Smooth muscle cell (in vitro differentiated cells): Measurements from ENCODE around the gene PRADC1. TPM values are rescaled to one million over a fixed set of nuclear protein-coding genes. Genes with fewer than 3 reads are reported as not detected.
"Not testable (repeated sequence)": the region's sequence is repeated elsewhere in the genome, so short reads cannot be mapped to it uniquely, and the experiment has no call there.

ENCODE experiments used
- DNase-seq: peaks from one replicate; lab custom pipeline; 2025; ENCODE audit not compliant: unreplicated experiment; lab: John Stamatoyannopoulos, UW
- H2AFZ ChIP-seq: fragments of 200-600 bp; sonication (generic); 2 replicates; pipeline ENCODE4 v1.6.0; 2016; ENCODE audit warnings: antibody characterized with exemption, low read depth, mild to moderate bottlenecking
- H3F3A ChIP-seq: fragments of 200-600 bp; sonication (generic); 2 replicates; pipeline ENCODE4 v1.6.0; 2017; ENCODE audit warnings: antibody characterized with exemption, low read depth
- H3K27ac ChIP-seq: fragments of 200-600 bp; sonication (generic); 2 replicates; pipeline ENCODE4 v1.5.1; 2016; ENCODE audit warnings: low read depth, mild to moderate bottlenecking
- H3K27me3 ChIP-seq: fragments of 200-600 bp; sonication (generic); 2 replicates; pipeline ENCODE4 v1.6.1; 2016; ENCODE audit warnings: low read depth, mild to moderate bottlenecking
- H3K36me3 ChIP-seq: fragments of 200-600 bp; sonication (generic); 2 replicates; pipeline ENCODE4 v1.5.1; 2016; ENCODE audit warnings: low read depth
- H3K4me1 ChIP-seq: fragments of 200-600 bp; sonication (generic); 2 replicates; pipeline ENCODE4 v1.5.1; 2016; ENCODE audit warnings: low read depth
- H3K4me2 ChIP-seq: fragments of 200-600 bp; sonication (generic); 2 replicates; pipeline ENCODE4 v1.6.0; 2016; ENCODE audit warnings: mild to moderate bottlenecking
- H3K4me3 ChIP-seq: fragments of 200-600 bp; sonication (generic); 2 replicates; pipeline ENCODE4 v1.5.1; 2016; ENCODE audit warnings: mild to moderate bottlenecking
- H3K79me2 ChIP-seq: fragments of 200-600 bp; sonication (generic); 2 replicates; pipeline ENCODE4 v1.6.0; 2016; ENCODE audit warnings: low read depth, mild to moderate bottlenecking
- H3K9ac ChIP-seq: fragments of 200-600 bp; sonication (generic); 2 replicates; pipeline ENCODE4 v1.6.0; 2016; ENCODE audit warnings: low read depth
- H3K9me3 ChIP-seq: fragments of 200-600 bp; sonication (generic); replicated peaks from 2 replicates; pipeline ENCODE4 v1.5.1; 2016; ENCODE audit warnings: low read depth
- H4K20me1 ChIP-seq: fragments of 200-600 bp; sonication (generic); 2 replicates; pipeline ENCODE4 v1.6.0; 2016; ENCODE audit warnings: low read depth
- WGBS: methylation state at CpG from one replicate; pipeline ENCODE4 v1.1.7; 2016; ENCODE audit warnings: low lambda C conversion rate; 5-methylcytosine and 5-hydroxymethylcytosine counted together
- polyA plus RNA-seq: library from polyadenylated mRNA; unstranded; fragments of >200 nt; fragmentation: Nextera tagmentation; extraction: Ambion mirVana; gene quantifications from 2 replicates; pipeline ENCODE4 v1.2.1, GENCODE V29; 2016
- total RNA-seq: library from RNA; depleted of rRNA; stranded (reverse); fragments of >200 nt; gene quantifications from 2 replicates; pipeline ENCODE4 v1.2.3, GENCODE V29; 2014
- TF ChIP-seq, protein P1 (sequence below): fragments of 200-600 bp; sonication (generic); IDR thresholded peaks from 2 replicates; pipeline ENCODE4 v1.5.1; 2017; ENCODE audit warnings: borderline replicate concordance, mild to moderate bottlenecking, antibody characterized with exemption; ENCODE audit not compliant: insufficient read depth, poor library complexity, severe bottlenecking

PRADC1 gene
- total and polyA plus RNA-seq, 2 experiments from 2014 or later = 24.0 to 51.4 TPM

- H3F3A ChIP-seq = no peaks in the 10 kb centered on the region
- no peak overlapping the region for H3K27ac ChIP-seq
- no peaks in the 10 kb centered on the region for H3K4me1 ChIP-seq
- no peaks in the 10 kb centered on the region for H3K36me3 ChIP-seq
- H3K4me2 ChIP-seq = peak overlapping the region; percentile 82
- no peaks in the 10 kb centered on the region for H3K9me3 ChIP-seq
- TF ChIP-seq, protein P1, sequence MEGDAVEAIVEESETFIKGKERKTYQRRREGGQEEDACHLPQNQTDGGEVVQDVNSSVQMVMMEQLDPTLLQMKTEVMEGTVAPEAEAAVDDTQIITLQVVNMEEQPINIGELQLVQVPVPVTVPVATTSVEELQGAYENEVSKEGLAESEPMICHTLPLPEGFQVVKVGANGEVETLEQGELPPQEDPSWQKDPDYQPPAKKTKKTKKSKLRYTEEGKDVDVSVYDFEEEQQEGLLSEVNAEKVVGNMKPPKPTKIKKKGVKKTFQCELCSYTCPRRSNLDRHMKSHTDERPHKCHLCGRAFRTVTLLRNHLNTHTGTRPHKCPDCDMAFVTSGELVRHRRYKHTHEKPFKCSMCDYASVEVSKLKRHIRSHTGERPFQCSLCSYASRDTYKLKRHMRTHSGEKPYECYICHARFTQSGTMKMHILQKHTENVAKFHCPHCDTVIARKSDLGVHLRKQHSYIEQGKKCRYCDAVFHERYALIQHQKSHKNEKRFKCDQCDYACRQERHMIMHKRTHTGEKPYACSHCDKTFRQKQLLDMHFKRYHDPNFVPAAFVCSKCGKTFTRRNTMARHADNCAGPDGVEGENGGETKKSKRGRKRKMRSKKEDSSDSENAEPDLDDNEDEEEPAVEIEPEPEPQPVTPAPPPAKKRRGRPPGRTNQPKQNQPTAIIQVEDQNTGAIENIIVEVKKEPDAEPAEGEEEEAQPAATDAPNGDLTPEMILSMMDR = no peak
- no peak overlapping the region for H3K9ac ChIP-seq
- DNase-seq = no peak
- 7% methylated on average over 38 of the region's 44 CpGs for WGBS
- no peak overlapping the region for H2AFZ ChIP-seq
- peaks cover 69% of the 10 kb centered on the region for H3K27me3 ChIP-seq
- peak overlapping the region; percentile 38 for H3K4me3 ChIP-seq
- H3K79me2 ChIP-seq = no peaks in the 10 kb centered on the region
- no peaks in the 10 kb centered on the region for H4K20me1 ChIP-seq
Observed at GRCh38 chr2:73203055-73203681, 29.9 kb downstream of the PRADC1 start.

GRCh38 chr2:73202156-73203054, 30.6 kb downstream of the PRADC1 start, which contains the start of gene NOTO:
Gene NOTO (plus strand): TSS chr2:73202574. CDS start chr2:73202667, 93 bp downstream.
- Histone ChIP-seq H4K20me1 (no peaks in the 10 kb centered on the region), H3F3A (no peaks in the 10 kb centered on the region), H3K36me3 (no peaks in the 10 kb centered on the region), H3K4me3 (peak within 1 kb of the TSS; percentile 38), H3K27me3 (peaks cover 77% of the 10 kb centered on the region), H3K4me2 (peak within 1 kb of the TSS; percentile 82), H3K27ac (no peak within 1 kb of the TSS), H3K79me2 (no peaks in the 10 kb centered on the region), H3K9me3 (no peaks in the 10 kb centered on the region), H2AFZ (no peak within 1 kb of the TSS), H3K4me1 (no peaks in the 10 kb centered on the region), H3K9ac (no peak within 1 kb of the TSS)
- TF ChIP-seq, protein P1 = no peak
- WGBS = 2% methylated on average over 70 of the region's 87 CpGs
- DNase-seq = no peak

DNA sequence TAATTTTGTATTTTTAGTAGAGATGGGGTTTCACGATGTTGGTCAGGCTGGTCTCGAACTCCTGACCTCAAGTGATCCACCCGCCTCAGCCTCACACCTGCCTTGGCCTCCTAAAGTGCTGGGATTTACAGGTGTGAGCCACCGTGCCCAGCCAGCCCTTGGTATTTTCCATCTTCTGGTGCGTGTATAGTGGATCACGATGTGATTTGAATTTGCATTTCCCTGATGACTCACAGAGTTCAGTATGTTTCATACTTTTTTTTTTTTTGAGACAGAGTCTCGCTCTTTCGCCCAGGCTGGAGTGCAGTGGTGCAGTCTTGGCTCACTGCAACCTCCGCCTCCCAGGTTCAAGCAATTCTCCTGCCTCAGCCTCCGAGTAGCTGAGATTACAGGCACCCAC, 32.8 kb downstream of the PRADC1 start:
- not testable (repeated sequence) for DNase-seq, H4K20me1 ChIP-seq, H2AFZ ChIP-seq, H3K79me2 ChIP-seq, H3K9ac ChIP-seq, H3K4me1 ChIP-seq, H3K4me3 ChIP-seq, H3K4me2 ChIP-seq, H3K36me3 ChIP-seq, H3F3A ChIP-seq, H3K27ac ChIP-seq, H3K9me3 ChIP-seq
- WGBS = 80% methylated on average over 10 of the region's 10 CpGs
- peaks cover 88% of the 10 kb centered on the region for H3K27me3 ChIP-seq

GRCh38 chr2:73197579-73197978, 35.5 kb downstream of the PRADC1 start:
- Histone ChIP-seq H3K4me3 (no peak overlapping the region), H2AFZ (no peak overlapping the region), H3K9me3 (no peaks in the 10 kb centered on the region), H4K20me1 (no peaks in the 10 kb centered on the region), H3K9ac (no peak overlapping the region), H3K4me2 (no peak overlapping the region), H3K27ac (no peak overlapping the region), H3K27me3 (peaks cover 65% of the 10 kb centered on the region), H3K79me2 (no peaks in the 10 kb centered on the region), H3F3A (no peaks in the 10 kb centered on the region), H3K4me1 (no peaks in the 10 kb centered on the region), H3K36me3 (no peaks in the 10 kb centered on the region)
- DNase-seq = no peak
- TF ChIP-seq, protein P1 = no peak
